Measurements from ENCODE around the gene CDR2L. TPM values are rescaled to one million over a fixed set of nuclear protein-coding genes. Genes with fewer than 3 reads are reported as not detected.

CDR2L gene
- total RNA-seq, 4 donors from 2014 or later, result 2.0 to 5.6 (median 3.6) TPM

DNA sequence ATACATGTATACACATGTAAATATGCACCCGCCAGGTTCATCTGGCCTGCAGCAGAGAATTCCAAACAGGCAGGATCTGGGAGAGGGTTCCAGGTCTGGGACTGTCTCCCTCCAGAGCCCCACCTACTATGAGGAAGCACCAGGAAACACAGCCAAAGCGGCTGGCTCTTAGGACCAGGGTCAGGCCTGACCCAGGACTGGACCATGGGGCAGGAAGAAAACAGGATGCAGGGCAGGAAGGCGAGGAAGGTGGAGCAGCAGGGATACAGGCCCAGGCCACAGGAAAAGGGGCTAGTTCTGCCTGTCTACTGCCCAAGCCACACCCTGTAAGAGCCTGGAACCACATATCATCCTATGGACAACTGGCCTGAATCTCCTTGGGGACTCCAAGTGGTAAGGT lies 17.0 kb upstream of the CDR2L start:
- peak overlapping the region in 1 of 4 donors; percentile 76 for H3K4me3 ChIP-seq
- intact Hi-C loops (cut with DNase I; ENCODE audit: low total_unique reads), result no loop called here
- H3K27ac ChIP-seq, result peak overlapping the region in 3 of 4 donors; percentile 60 to 77 (median 74)

DNA sequence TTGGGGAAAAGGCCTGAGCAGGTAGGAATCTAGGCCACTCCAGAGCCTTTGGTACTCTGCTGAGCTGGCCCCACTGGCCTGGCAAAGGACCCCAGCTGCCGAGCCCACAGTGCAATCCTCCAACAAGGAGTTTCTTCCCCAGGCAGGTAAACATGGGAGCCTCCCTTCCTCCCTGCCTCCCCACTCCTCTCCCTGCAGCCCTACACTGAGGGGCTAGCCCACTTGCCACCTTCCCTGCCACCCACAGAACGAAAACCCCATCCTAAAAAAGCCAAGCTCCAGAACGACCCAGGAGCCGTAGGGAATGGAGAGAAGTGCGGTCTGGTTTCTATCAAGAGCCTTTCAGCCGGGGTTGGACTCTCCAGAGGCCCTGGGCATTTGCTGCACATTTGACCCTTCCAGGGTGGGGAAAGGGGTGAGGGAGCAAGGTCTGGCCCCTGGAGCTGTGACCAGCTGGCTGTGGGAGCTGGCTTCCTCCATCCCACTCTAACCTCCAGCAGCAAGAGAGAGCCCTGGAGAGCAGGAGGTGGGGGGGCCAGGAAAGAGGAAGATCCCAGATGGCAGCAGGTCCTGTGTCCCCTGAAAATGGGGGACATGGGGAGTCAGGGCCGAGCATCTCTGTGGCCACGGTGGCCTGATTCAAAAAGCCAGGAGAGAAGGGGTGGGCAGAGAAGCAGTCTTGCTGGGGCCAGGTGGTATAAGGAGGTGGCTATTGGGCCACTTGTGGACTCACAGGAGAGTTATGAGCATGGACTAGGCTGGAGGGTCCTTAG lies 16.2 kb upstream of the CDR2L start:
- peak overlapping the region; percentile 60 to 77 (median 74) for H3K27ac ChIP-seq
- in situ Hi-C loops (cut with MboI; ENCODE audit: low pct_ligation_motif_present in 1 of 4, low pct_unique_long_range_greater_than_20kb in 1 of 4, low sequenced_read_pairs in 3 of 4), result loop anchor here in 1 of 4 donors (25.0 kb wide), 1 partner anchor 216 kb away; the partner anchor contains the start of gene SUMO2
- no peaks in the 10 kb centered on the region for H3K36me3 ChIP-seq
- 81 to 100% methylated on average over 1 to 8 of the region's 8 CpGs for WGBS, 2 donors (ENCODE audit: low coverage in 1 of 2)
- H3K27me3 ChIP-seq, result peaks cover 36% of the 10 kb centered on the region
- TF ChIP-seq POLR2AphosphoS5 (IDR thresholded peaks at IDR 0.05) (no peak), POLR2A (IDR thresholded peaks at IDR 0.05) (no peak), EP300 (IDR thresholded peaks at IDR 0.05; ENCODE audit: low read depth) (no peak)
- TF ChIP-seq, protein P1, sequence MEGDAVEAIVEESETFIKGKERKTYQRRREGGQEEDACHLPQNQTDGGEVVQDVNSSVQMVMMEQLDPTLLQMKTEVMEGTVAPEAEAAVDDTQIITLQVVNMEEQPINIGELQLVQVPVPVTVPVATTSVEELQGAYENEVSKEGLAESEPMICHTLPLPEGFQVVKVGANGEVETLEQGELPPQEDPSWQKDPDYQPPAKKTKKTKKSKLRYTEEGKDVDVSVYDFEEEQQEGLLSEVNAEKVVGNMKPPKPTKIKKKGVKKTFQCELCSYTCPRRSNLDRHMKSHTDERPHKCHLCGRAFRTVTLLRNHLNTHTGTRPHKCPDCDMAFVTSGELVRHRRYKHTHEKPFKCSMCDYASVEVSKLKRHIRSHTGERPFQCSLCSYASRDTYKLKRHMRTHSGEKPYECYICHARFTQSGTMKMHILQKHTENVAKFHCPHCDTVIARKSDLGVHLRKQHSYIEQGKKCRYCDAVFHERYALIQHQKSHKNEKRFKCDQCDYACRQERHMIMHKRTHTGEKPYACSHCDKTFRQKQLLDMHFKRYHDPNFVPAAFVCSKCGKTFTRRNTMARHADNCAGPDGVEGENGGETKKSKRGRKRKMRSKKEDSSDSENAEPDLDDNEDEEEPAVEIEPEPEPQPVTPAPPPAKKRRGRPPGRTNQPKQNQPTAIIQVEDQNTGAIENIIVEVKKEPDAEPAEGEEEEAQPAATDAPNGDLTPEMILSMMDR (IDR thresholded peaks at IDR 0.05), result no peak
- H3K4me1 ChIP-seq, result peaks cover 0 to 26% (median 20%) of the 10 kb centered on the region in 4 donors
- no peaks in the 10 kb centered on the region for H3K9me3 ChIP-seq
- no peak for DNase-seq
- intact Hi-C loops (cut with DNase I; ENCODE audit: low total_unique reads), result no loop called here
- H3K4me3 ChIP-seq, result peak overlapping the region; percentile 37 to 76 (median 60)

More for the DNA sequence above, 17.0 kb upstream of the CDR2L start:
- in situ Hi-C loops (cut with MboI; ENCODE audit: low pct_ligation_motif_present in 1 of 4, low pct_unique_long_range_greater_than_20kb in 1 of 4, low sequenced_read_pairs in 3 of 4), result loop anchor here in 1 of 4 donors (25.0 kb wide), 1 partner anchor 217 kb away; the partner anchor contains the start of gene SUMO2
- H3K36me3 ChIP-seq, result no peaks in the 10 kb centered on the region
- WGBS, 2 donors (ENCODE audit: low coverage in 1 of 2), result 88% methylated on average over 3 of the region's 3 CpGs; no CpG with 5 or more reads in 1 of the 2 donors
- no peak for TF ChIP-seq POLR2AphosphoS5 (IDR thresholded peaks at IDR 0.05)
- TF ChIP-seq, protein P1 (IDR thresholded peaks at IDR 0.05), result no peak
- peaks cover 36% of the 10 kb centered on the region for H3K27me3 ChIP-seq
- no peak for DNase-seq
- H3K9me3 ChIP-seq, result no peaks in the 10 kb centered on the region
- H3K4me1 ChIP-seq, result peaks cover 0 to 26% (median 20%) of the 10 kb centered on the region in 4 donors

DNA sequence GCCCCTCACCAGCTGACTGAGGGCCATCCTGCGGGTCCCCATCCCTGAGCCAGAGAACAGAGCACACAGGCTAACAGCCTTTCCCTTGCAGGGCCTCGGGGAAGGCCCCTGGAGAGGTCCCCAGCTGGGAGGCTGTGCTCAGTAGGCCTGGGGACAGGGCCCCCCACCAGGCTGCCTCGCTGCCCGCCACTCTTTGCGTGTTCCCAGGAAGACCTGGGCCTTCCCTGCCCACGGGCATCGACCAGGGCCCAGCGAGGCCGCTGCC lies 15.7 kb upstream of the CDR2L start:
- 42% methylated on average over 7 of the region's 9 CpGs; no CpG with 5 or more reads in 1 of the 2 donors for WGBS, 2 donors (ENCODE audit: low coverage in 1 of 2)
- in situ Hi-C loops (cut with MboI; ENCODE audit: low pct_ligation_motif_present in 1 of 4, low pct_unique_long_range_greater_than_20kb in 1 of 4, low sequenced_read_pairs in 3 of 4), result loop anchor here in 1 of 4 donors (25.0 kb wide), 1 partner anchor 216 kb away; the partner anchor contains the start of gene SUMO2

More for the DNA sequence above, 15.7 kb upstream of the CDR2L start:
- Histone ChIP-seq H3K27me3 (peaks cover 36% of the 10 kb centered on the region), H3K4me3 (peak overlapping the region; percentile 37 to 76 (median 60)), H3K4me1 (peaks cover 0 to 26% (median 20%) of the 10 kb centered on the region in 4 donors), H3K36me3 (no peaks in the 10 kb centered on the region), H3K27ac (peak overlapping the region; percentile 60 to 77 (median 74)), H3K9me3 (no peaks in the 10 kb centered on the region)
- TF ChIP-seq, protein P1 (IDR thresholded peaks at IDR 0.05), result no peak
- TF ChIP-seq POLR2AphosphoS5 (IDR thresholded peaks at IDR 0.05), result no peak
- no peak for TF ChIP-seq EP300 (IDR thresholded peaks at IDR 0.05; ENCODE audit: low read depth)
- TF ChIP-seq POLR2A (IDR thresholded peaks at IDR 0.05), result no peak
- no peak for DNase-seq
- intact Hi-C loops (cut with DNase I; ENCODE audit: low total_unique reads), result no loop called here
